NCI-H524 (cell line): ENCODE data around the gene GPC1.

Experiments used
- DNase-seq, 2 experiments: peaks; one replicate each; lab custom pipeline; 2025; lab: John Stamatoyannopoulos, UW

The GPC1 gene

DNA sequence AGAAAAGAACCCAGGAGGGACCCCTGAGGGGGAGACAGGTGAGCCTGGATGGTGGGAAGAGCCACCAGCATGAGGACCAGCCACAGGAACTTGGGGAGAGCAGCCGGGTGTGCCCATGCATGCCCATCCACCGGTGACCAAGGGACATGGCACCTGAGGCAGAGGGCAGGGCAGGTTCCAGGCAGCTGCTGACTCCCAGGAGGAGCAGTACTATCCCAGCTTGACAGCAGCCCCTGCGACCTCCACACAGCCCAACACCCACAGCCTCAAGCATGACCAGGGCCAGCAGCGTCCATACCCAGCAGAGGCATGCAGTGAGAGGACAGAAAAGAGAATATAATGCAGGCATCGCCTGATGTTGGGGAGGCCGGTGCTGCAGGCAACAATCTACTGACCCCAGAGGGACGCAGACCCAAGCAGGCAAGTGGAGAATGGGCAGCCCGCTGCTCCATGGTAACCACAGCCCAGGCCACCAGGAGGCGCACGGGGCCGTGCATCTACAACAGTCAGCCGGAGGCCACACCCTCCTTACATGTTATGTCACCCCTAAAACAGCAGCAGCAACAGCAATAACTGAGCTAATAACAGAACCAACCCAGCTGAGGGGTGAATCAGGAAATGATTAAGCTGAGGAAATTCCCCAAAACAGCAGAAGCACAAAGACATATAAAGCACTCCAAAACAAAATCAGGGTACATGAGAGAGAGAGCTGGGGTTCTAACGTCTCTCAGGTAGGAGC, 78.3 kb downstream of the GPC1 start:
- peak in 1 of 2 experiments; percentile 45 for DNase-seq

GRCh38 chr2:240514631-240515030, 79.2 kb downstream of the GPC1 start:
- DNase-seq = no peak

DNA sequence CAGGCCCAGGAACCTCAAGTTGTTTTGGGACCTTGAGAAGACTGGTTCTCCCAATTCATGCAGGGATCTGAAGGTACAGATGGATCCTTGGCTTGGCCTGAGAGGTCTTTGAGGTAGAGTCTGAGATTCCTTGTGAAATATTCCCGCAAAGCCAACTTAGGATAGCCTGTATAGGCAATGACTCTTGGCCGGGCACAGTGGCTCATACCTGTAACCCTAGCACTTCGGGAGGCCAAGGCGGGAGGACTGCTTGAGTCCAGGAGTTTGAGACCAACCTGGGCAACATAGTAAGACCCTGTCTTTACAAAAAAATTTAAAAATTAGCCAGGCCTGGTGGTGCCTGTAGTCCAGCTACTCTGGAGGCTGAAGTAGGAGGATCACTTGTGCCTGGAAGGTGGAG, 81.9 kb downstream of the GPC1 start:
- DNase-seq = no peak
